H1 (cell line): ENCODE data around the gene NBPF6. TPM values are rescaled to one million over a fixed set of nuclear protein-coding genes. Genes with fewer than 3 reads are reported as not detected.
"Not testable (repeated sequence)": the region's sequence is repeated elsewhere in the genome, so short reads cannot be mapped to it uniquely, and the experiment has no call there.

ENCODE experiments used
- CTCF ChIA-PET: fragments of 300-600 bp; sonication (Branson Sonifier 250); formaldehyde crosslinking; loops from one replicate; lab custom pipeline; 2021; ENCODE audit not compliant: partially characterized antibody; lab: Charles Lee
- POLR2A ChIA-PET: fragments of 300-600 bp; sonication (Branson Sonifier 250); formaldehyde crosslinking; loops from one replicate; lab custom pipeline; 2021; ENCODE audit warnings: inconsistent platforms; ENCODE audit not compliant: partially characterized antibody; lab: Charles Lee
- DNase-seq, 2 experiments: peaks; one replicate each; pipeline versions ENCODE4 v3.0.0 to v3.0.0-alpha.2; 2010 to 2022; ENCODE audit warnings: low spot score in 2 of 2, low read depth in 1 of 2, mixed read lengths in 1 of 2
- FAIRE-seq: peaks from 2 replicates; lab custom pipeline; 2011; peaks lifted over from hg19 to GRCh38; lab: Jason Lieb, UNC
- H2AFZ ChIP-seq: 2 replicates; pipeline ENCODE4 v1.8.1; 2012; ENCODE audit warnings: low read length, inconsistent platforms
- H2AK5ac ChIP-seq: 2 replicates; pipeline ENCODE4 v1.6.1; 2013; ENCODE audit warnings: low read depth, low read length
- H2BK120ac ChIP-seq: replicated peaks from 2 replicates; pipeline ENCODE3; 2013; ENCODE audit warnings: low read depth, low read length, inconsistent platforms
- H2BK12ac ChIP-seq: 2 replicates; pipeline ENCODE4 v1.6.1; 2013; ENCODE audit warnings: low read depth, low read length
- H2BK15ac ChIP-seq: 2 replicates; pipeline ENCODE4 v1.6.1; 2013; ENCODE audit warnings: low read length
- H2BK20ac ChIP-seq: 2 replicates; pipeline ENCODE4 v1.6.1; 2013; ENCODE audit warnings: low read length
- H2BK5ac ChIP-seq: 2 replicates; pipeline ENCODE4 v1.6.1; 2013; ENCODE audit warnings: low read depth, low read length
- H3K14ac ChIP-seq: 2 replicates; pipeline ENCODE4 v1.6.1; 2013; ENCODE audit warnings: inconsistent platforms; ENCODE audit not compliant: insufficient read length
- H3K18ac ChIP-seq: 2 replicates; pipeline ENCODE4 v1.6.1; 2013; ENCODE audit warnings: low read length; ENCODE audit errors: extremely low read depth
- H3K23ac ChIP-seq: 2 replicates; pipeline ENCODE4 v1.6.1; 2013; ENCODE audit warnings: inconsistent platforms; ENCODE audit not compliant: insufficient read length
- H3K23me2 ChIP-seq: 2 replicates; pipeline ENCODE4 v1.6.1; 2013; ENCODE audit warnings: low read depth, low read length
- H3K27ac ChIP-seq: 2 replicates; pipeline ENCODE4 v1.6.1; 2011; ENCODE audit warnings: low read depth, low read length, inconsistent platforms
- H3K27me3 ChIP-seq, 4 experiments: replicated peaks in 1 of 4; 1 replicate in 1 of 4; 2 replicates in 3 of 4; pipeline versions ENCODE4 v1.6.1 to v1.8.1; 2011 to 2013; ENCODE audit warnings: low read length in 3 of 4, mild to moderate bottlenecking in 3 of 4, inconsistent platforms in 2 of 4, mixed read lengths in 2 of 4, moderate library complexity in 1 of 4; ENCODE audit not compliant: control insufficient read depth in 3 of 4, insufficient read depth in 3 of 4; ENCODE audit errors: extremely low read depth in 1 of 4
- H3K36me3 ChIP-seq, 4 experiments: 2 replicates each; pipeline versions ENCODE4 v1.6.1 to v1.8.1; 2011 to 2013; ENCODE audit warnings: mild to moderate bottlenecking in 4 of 4, low read length in 3 of 4, moderate library complexity in 2 of 4, control low read depth in 1 of 4, inconsistent platforms in 1 of 4; ENCODE audit not compliant: insufficient read depth in 4 of 4, control insufficient read depth in 2 of 4
- H3K4ac ChIP-seq: replicated peaks from 2 replicates; pipeline ENCODE3; 2013; ENCODE audit warnings: low read length, low read depth, mixed read lengths, inconsistent platforms; ENCODE audit not compliant: insufficient read length
- H3K4me1 ChIP-seq, 4 experiments: replicated peaks in 1 of 4; 1 replicate in 1 of 4; 2 replicates in 3 of 4; pipeline versions ENCODE4 v1.6.1 to v1.8.1; 2011 to 2013; ENCODE audit warnings: low read length in 3 of 4, inconsistent platforms in 2 of 4, mixed read lengths in 1 of 4; ENCODE audit not compliant: insufficient read depth in 4 of 4, control insufficient read depth in 3 of 4
- H3K4me2 ChIP-seq, 2 experiments: 2 replicates each; pipeline versions ENCODE4 v1.6.1 to v1.8.1; 2011 to 2013; ENCODE audit warnings: low read depth in 2 of 2, low read length in 2 of 2, control low read depth in 1 of 2, inconsistent platforms in 1 of 2, mild to moderate bottlenecking in 1 of 2; ENCODE audit not compliant: insufficient read depth in 1 of 2
- H3K4me3 ChIP-seq, 4 experiments: fragments of 200-600, 300-600 bp in 1 of 4; sonication (generic), shearing (Covaris generic), sonication (Bioruptor Twin) in 1 of 4; 2 replicates each; pipeline versions ENCODE4 v1.5.1 to v1.8.1; 2011 to 2016; ENCODE audit warnings: low read length in 4 of 4, low read depth in 3 of 4, control low read depth in 2 of 4, inconsistent platforms in 2 of 4, mild to moderate bottlenecking in 2 of 4, mixed read lengths in 1 of 4, moderate library complexity in 1 of 4; ENCODE audit not compliant: insufficient read depth in 2 of 4; ENCODE audit errors: extremely low read depth in 1 of 4
- H3K56ac ChIP-seq: replicated peaks from 2 replicates; pipeline ENCODE3; 2013; ENCODE audit warnings: low read depth, mild to moderate bottlenecking, mixed read lengths, low read length, inconsistent platforms; ENCODE audit not compliant: insufficient read length
- H3K79me1 ChIP-seq: 2 replicates; pipeline ENCODE4 v1.6.1; 2013; ENCODE audit warnings: low read depth, low read length, control low read depth
- H3K79me2 ChIP-seq, 2 experiments: 2 replicates each; pipeline versions ENCODE4 v1.6.1 to v1.8.1; 2012 to 2013; ENCODE audit warnings: low read length in 2 of 2, mild to moderate bottlenecking in 2 of 2, inconsistent platforms in 1 of 2; ENCODE audit not compliant: insufficient read depth in 2 of 2, control insufficient read depth in 1 of 2
- H3K9ac ChIP-seq, 4 experiments: replicated peaks in 1 of 4; 1 replicate in 1 of 4; 2 replicates in 3 of 4; pipeline versions ENCODE4 v1.6.1 to v1.8.1; 2011 to 2013; ENCODE audit warnings: low read depth in 3 of 4, low read length in 3 of 4, control low read depth in 2 of 4, mild to moderate bottlenecking in 2 of 4, moderate library complexity in 2 of 4, inconsistent platforms in 1 of 4; ENCODE audit errors: extremely low read depth in 1 of 4
- H3K9me3 ChIP-seq, 2 experiments: 2 replicates each; pipeline versions ENCODE4 v1.6.1 to v1.8.1; 2012 to 2013; ENCODE audit warnings: mild to moderate bottlenecking in 2 of 2, moderate library complexity in 2 of 2, control low read depth in 1 of 2, inconsistent platforms in 1 of 2, low read depth in 1 of 2, low read length in 1 of 2, mixed read lengths in 1 of 2; ENCODE audit not compliant: insufficient read depth in 2 of 2
- H4K20me1 ChIP-seq, 2 experiments: replicated peaks in 1 of 2; 2 replicates each; pipeline versions ENCODE3 to v1.8.1; 2011 to 2013; ENCODE audit warnings: inconsistent platforms in 2 of 2, low read length in 2 of 2, mild to moderate bottlenecking in 1 of 2; ENCODE audit not compliant: insufficient read depth in 2 of 2, control insufficient read depth in 1 of 2
- H4K5ac ChIP-seq: 2 replicates; pipeline ENCODE4 v1.6.1; 2013; ENCODE audit warnings: low read length, low read depth, mixed read lengths, inconsistent platforms; ENCODE audit not compliant: insufficient read length
- H4K8ac ChIP-seq: 2 replicates; pipeline ENCODE4 v1.8.0; 2013; ENCODE audit warnings: mild to moderate bottlenecking, moderate library complexity, low read length, inconsistent platforms; ENCODE audit not compliant: insufficient read depth; ENCODE audit errors: extremely low read depth
- H4K91ac ChIP-seq: replicated peaks from 2 replicates; pipeline ENCODE3; 2013; ENCODE audit warnings: low read length, mixed read lengths, inconsistent platforms; ENCODE audit not compliant: insufficient read length
- WGBS, 2 experiments: shearing (Covaris generic) in 1 of 2; methylation state at CpG; one replicate each; pipeline versions ENCODE4 v1.1.6 to v1.1.7; 2013 to 2015; ENCODE audit warnings: low lambda C conversion rate in 2 of 2, mixed read lengths in 2 of 2, inconsistent platforms in 1 of 2, low coverage in 1 of 2, missing lambda C conversion rate in 1 of 2; ENCODE audit not compliant: insufficient replicate concordance in 2 of 2, insufficient coverage in 1 of 2, insufficient read length in 1 of 2; ENCODE audit errors: extremely low coverage in 1 of 2, missing lambda C conversion rate in 1 of 2; 5-methylcytosine and 5-hydroxymethylcytosine counted together
- polyA plus RNA-seq, 7 experiments: library from polyadenylated mRNA; depleted of rRNA in 3 of 7; stranded (reverse) in 5 of 7; unstranded in 2 of 7; fragments of >200 nt in 5 of 7; fragments of 200-250 nt in 2 of 7; gene quantifications; 1 replicate in 5 of 7; 2 replicates in 1 of 7; 4 replicates in 1 of 7; pipeline versions ENCODE4 v1.2.1 to v1.2.3, GENCODE V29; 2011 to 2013; ENCODE audit warnings: missing spikeins in 2 of 7, mixed read lengths in 2 of 7
- total RNA-seq: library from RNA; stranded (reverse); fragmentation: NEBNext Ultra II Directional; extraction: Animal tissue kit (Norgen Biotek cat#: 25700); gene quantifications from 2 replicates; pipeline ENCODE4 v1.2.1, GENCODE V29; 2021

The NBPF6 gene
- total and polyA plus RNA-seq, 2 of the 8 experiments (the other 6 are each of a cell fraction or from before 2014, with no cell fraction given): not detected

- H2BK15ac ChIP-seq, H3K14ac ChIP-seq, H3K27ac ChIP-seq, DNase-seq, H4K91ac ChIP-seq, H2BK12ac ChIP-seq, H3K4me2 ChIP-seq, H3K56ac ChIP-seq, CTCF ChIA-PET, H4K8ac ChIP-seq, H3K9ac ChIP-seq, H3K18ac ChIP-seq, H3K36me3 ChIP-seq, H3K23me2 ChIP-seq, H4K20me1 ChIP-seq, H2BK5ac ChIP-seq, H2BK120ac ChIP-seq, H3K4ac ChIP-seq, POLR2A ChIA-PET, H3K79me1 ChIP-seq, H4K5ac ChIP-seq, H2AK5ac ChIP-seq, H3K9me3 ChIP-seq, H2AFZ ChIP-seq, H3K79me2 ChIP-seq, H2BK20ac ChIP-seq, H3K23ac ChIP-seq, H3K27me3 ChIP-seq, H3K4me3 ChIP-seq, H3K4me1 ChIP-seq: not testable (repeated sequence)
- FAIRE-seq: peak; percentile 68
Measured at GRCh38 chr1:108438536-108438935, 11.6 kb upstream of the NBPF6 start.

- FAIRE-seq, H3K14ac ChIP-seq, H4K91ac ChIP-seq, H3K36me3 ChIP-seq, H3K23ac ChIP-seq, DNase-seq, H3K56ac ChIP-seq, H3K18ac ChIP-seq, H3K4me2 ChIP-seq, H3K27me3 ChIP-seq, H4K5ac ChIP-seq, H2AK5ac ChIP-seq, H3K4ac ChIP-seq, H2BK120ac ChIP-seq, H3K79me2 ChIP-seq, H3K4me1 ChIP-seq, POLR2A ChIA-PET, H3K23me2 ChIP-seq, H3K27ac ChIP-seq, H2BK12ac ChIP-seq, H3K9ac ChIP-seq, H2BK5ac ChIP-seq, H3K4me3 ChIP-seq, H2BK15ac ChIP-seq, H3K79me1 ChIP-seq, H3K9me3 ChIP-seq, H2AFZ ChIP-seq, CTCF ChIA-PET, H4K8ac ChIP-seq, H2BK20ac ChIP-seq, H4K20me1 ChIP-seq: not testable (repeated sequence)
- WGBS, 2 experiments: no CpG with 5 or more reads among the region's 2 CpGs
Measured at GRCh38 chr1:108454521-108454920, 4.4 kb downstream of the NBPF6 start.
